H9 (cell line): ENCODE measurements around the gene XIAP. TPM values are rescaled to one million over a fixed set of nuclear protein-coding genes. Genes with fewer than 3 reads are reported as not detected.

Source experiments
- DNase-seq: peaks from one replicate; pipeline ENCODE4 v3.0.0-alpha.2; 2017
- H2AFZ ChIP-seq: one replicate; pipeline ENCODE4 v1.6.1; 2013; ENCODE audit warnings: mild to moderate bottlenecking, low read length, control low read depth, moderate library complexity
- H2AK5ac ChIP-seq: 2 replicates; pipeline ENCODE4 v1.6.1; 2013; ENCODE audit warnings: low read length, control low read depth, mixed read lengths; ENCODE audit not compliant: insufficient read length
- H2BK120ac ChIP-seq: one replicate; pipeline ENCODE4 v1.6.1; 2013; ENCODE audit warnings: low read depth, mild to moderate bottlenecking, low read length, control low read depth, inconsistent platforms; ENCODE audit not compliant: poor library complexity, severe bottlenecking
- H2BK12ac ChIP-seq: 2 replicates; pipeline ENCODE4 v1.6.1; 2013; ENCODE audit warnings: low read length, control low read depth, mixed read lengths, low read depth; ENCODE audit not compliant: insufficient read length
- H2BK15ac ChIP-seq: 2 replicates; pipeline ENCODE4 v1.6.1; 2013; ENCODE audit warnings: low read depth, low read length, control low read depth
- H2BK20ac ChIP-seq: one replicate; pipeline ENCODE4 v1.6.1; 2013; ENCODE audit warnings: low read depth, mild to moderate bottlenecking, low read length, control low read depth, inconsistent platforms; ENCODE audit not compliant: poor library complexity, severe bottlenecking
- H2BK5ac ChIP-seq: 2 replicates; pipeline ENCODE4 v1.6.1; 2013; ENCODE audit warnings: low read length, control low read depth, mixed read lengths; ENCODE audit not compliant: insufficient read length
- H3K14ac ChIP-seq: 2 replicates; pipeline ENCODE4 v1.6.1; 2013; ENCODE audit warnings: low read length, control low read depth; ENCODE audit not compliant: insufficient read depth
- H3K18ac ChIP-seq: 2 replicates; pipeline ENCODE4 v1.6.1; 2013; ENCODE audit warnings: low read depth, mild to moderate bottlenecking, mixed read lengths, low read length, control low read depth; ENCODE audit not compliant: insufficient read length
- H3K23ac ChIP-seq: 2 replicates; pipeline ENCODE4 v1.6.1; 2013; ENCODE audit warnings: low read length, control low read depth, mixed read lengths, low read depth; ENCODE audit not compliant: insufficient read length
- H3K23me2 ChIP-seq: 2 replicates; pipeline ENCODE4 v1.6.1; 2013; ENCODE audit warnings: low read depth, mild to moderate bottlenecking, mixed read lengths, low read length, control low read depth; ENCODE audit not compliant: insufficient read length, poor library complexity, severe bottlenecking
- H3K27ac ChIP-seq: 2 replicates; pipeline ENCODE4 v1.5.1; 2013; ENCODE audit warnings: low read length, control low read depth, mixed read lengths, low read depth; ENCODE audit not compliant: insufficient read length
- H3K27me3 ChIP-seq: 2 replicates; pipeline ENCODE4 v1.6.1; 2013; ENCODE audit warnings: low read length, control low read depth, inconsistent platforms; ENCODE audit not compliant: insufficient read depth
- H3K4ac ChIP-seq: 2 replicates; pipeline ENCODE4 v1.6.1; 2013; ENCODE audit warnings: low read depth, mild to moderate bottlenecking, control low read depth, inconsistent platforms, low read length, moderate library complexity
- H3K4me1 ChIP-seq: 2 replicates; pipeline ENCODE4 v1.6.1; 2013; ENCODE audit warnings: low read length, control low read depth, inconsistent platforms; ENCODE audit not compliant: insufficient read depth
- H3K4me2 ChIP-seq: 2 replicates; pipeline ENCODE4 v1.6.1; 2013; ENCODE audit warnings: low read length, control low read depth, mixed read lengths; ENCODE audit not compliant: insufficient read length, insufficient read depth
- H3K56ac ChIP-seq: 2 replicates; pipeline ENCODE4 v1.6.1; 2013; ENCODE audit warnings: low read depth, mild to moderate bottlenecking, mixed read lengths, low read length, control low read depth; ENCODE audit not compliant: insufficient read length
- H3K79me1 ChIP-seq: 2 replicates; pipeline ENCODE4 v1.6.1; 2013; ENCODE audit warnings: low read depth, mild to moderate bottlenecking, moderate library complexity, low read length, control low read depth, inconsistent platforms; ENCODE audit not compliant: insufficient read depth, poor library complexity, severe bottlenecking
- H3K79me2 ChIP-seq: 2 replicates; pipeline ENCODE4 v1.6.1; 2013; ENCODE audit warnings: low read length, control low read depth, inconsistent platforms; ENCODE audit not compliant: insufficient read depth
- H3K9ac ChIP-seq: 2 replicates; pipeline ENCODE4 v1.6.1; 2013; ENCODE audit warnings: low read length, control low read depth, mixed read lengths; ENCODE audit not compliant: insufficient read length; ENCODE audit errors: extremely low read depth
- H3K9me3 ChIP-seq: one replicate; pipeline ENCODE4 v1.6.1; 2013; ENCODE audit warnings: low read depth, low read length, inconsistent platforms; ENCODE audit not compliant: control insufficient read depth
- H3T11ph ChIP-seq: one replicate; pipeline ENCODE4 v1.6.1; 2013; ENCODE audit warnings: mild to moderate bottlenecking, low read length, control low read depth, inconsistent platforms
- H4K20me1 ChIP-seq: one replicate; pipeline ENCODE4 v1.6.1; 2013; ENCODE audit not compliant: control insufficient read depth, insufficient read length, insufficient read depth
- H4K5ac ChIP-seq: 2 replicates; pipeline ENCODE4 v1.6.1; 2013; ENCODE audit warnings: low read depth, mild to moderate bottlenecking, mixed read lengths, low read length, control low read depth; ENCODE audit not compliant: insufficient read length
- H4K8ac ChIP-seq: replicated peaks from 2 replicates; pipeline ENCODE4 v1.6.1; 2013; ENCODE audit warnings: low read length, control low read depth, mixed read lengths, low read depth; ENCODE audit not compliant: insufficient read length
- H4K91ac ChIP-seq: 2 replicates; pipeline ENCODE4 v1.6.1; 2013; ENCODE audit warnings: low read depth, mild to moderate bottlenecking, moderate library complexity, mixed read lengths, low read length, control low read depth; ENCODE audit not compliant: insufficient read length
- H3K27ac Mint-ChIP-seq, 3 experiments: 2 replicates in 2 of 3; 3 replicates in 1 of 3; pipeline ENCODE4 v1.8.0; 2020 to 2021; ENCODE audit warnings: mixed read lengths in 3 of 3, mild to moderate bottlenecking in 1 of 3, moderate library complexity in 1 of 3
- H3K27me3 Mint-ChIP-seq: 2 replicates; pipeline ENCODE4 v1.8.0; 2021; ENCODE audit warnings: low read depth, mild to moderate bottlenecking, moderate library complexity, mixed read lengths
- H3K36me3 Mint-ChIP-seq, 3 experiments: 2 replicates in 2 of 3; 3 replicates in 1 of 3; pipeline ENCODE4 v1.8.0; 2020 to 2021; ENCODE audit warnings: low read depth in 3 of 3, mixed read lengths in 3 of 3; ENCODE audit not compliant: insufficient read depth in 1 of 3
- H3K4me1 Mint-ChIP-seq, 2 experiments: 2 replicates each; pipeline ENCODE4 v1.8.0; 2020; ENCODE audit warnings: mixed read lengths in 2 of 2
- H3K4me3 Mint-ChIP-seq, 2 experiments: 2 replicates in 1 of 2; 3 replicates in 1 of 2; pipeline ENCODE4 v1.8.0; 2020 to 2021; ENCODE audit warnings: mild to moderate bottlenecking in 2 of 2, mixed read lengths in 2 of 2, moderate library complexity in 1 of 2
- H3K9me3 Mint-ChIP-seq, 2 experiments: 2 replicates in 1 of 2; 3 replicates in 1 of 2; pipeline ENCODE4 v1.8.0; 2020; ENCODE audit warnings: mild to moderate bottlenecking in 2 of 2, mixed read lengths in 2 of 2, moderate library complexity in 1 of 2
- CTCF ChIP-seq: fragments of 200-600 bp; sonication (generic); conservative IDR thresholded peaks from 3 replicates; pipeline ENCODE4 v1.8.0; 2021; ENCODE audit warnings: antibody characterized with exemption, mild to moderate bottlenecking
- WGBS: extraction: QIAGEN DNeasy Blood & Tissue Kit; methylation state at CpG from one replicate; pipeline ENCODE4 v1.1.7; 2013; ENCODE audit warnings: missing lambda C conversion rate, low lambda C conversion rate, mixed read lengths; ENCODE audit not compliant: insufficient read length; ENCODE audit errors: extremely low coverage; 5-methylcytosine and 5-hydroxymethylcytosine counted together
- total RNA-seq: library from RNA; stranded (reverse); gene quantifications from 2 replicates; pipeline ENCODE4 v1.2.1, GENCODE V29; 2021

The XIAP gene
- total RNA-seq, 1 experiment from 2014 or later = 40.5 TPM

GRCh38 chrX:123943074-123943473 is 83.2 kb downstream of the XIAP start:
- no peak overlapping the region for H2BK120ac ChIP-seq
- no peak overlapping the region for H4K8ac ChIP-seq
- H3K9me3 Mint-ChIP-seq = peaks cover 5 to 57% of the 10 kb centered on the region in 2 experiments; a peak in 4 of 5 replicates
- H2AFZ ChIP-seq = no peak overlapping the region
- H3K27me3 Mint-ChIP-seq = no peaks in the 10 kb centered on the region
- no peak overlapping the region for H2BK15ac ChIP-seq
- H3K4me1 Mint-ChIP-seq = peaks cover 5 to 7% of the 10 kb centered on the region in 2 experiments; a peak in 2 of 4 replicates
- H3K27me3 ChIP-seq = no peaks in the 10 kb centered on the region
- H2BK12ac ChIP-seq = no peak overlapping the region
- H3T11ph ChIP-seq = no peak overlapping the region
- no peak overlapping the region for H3K27ac Mint-ChIP-seq
- H3K79me1 ChIP-seq = no peaks in the 10 kb centered on the region
- no peak overlapping the region for H3K4me2 ChIP-seq
- no peak for TF ChIP-seq CTCF
- H3K18ac ChIP-seq = no peak overlapping the region
- H4K91ac ChIP-seq = no peak overlapping the region
- no peak overlapping the region for H3K4ac ChIP-seq
- no peak overlapping the region for H3K27ac ChIP-seq
- H4K5ac ChIP-seq = no peak overlapping the region
- peaks cover 0 to 6% (median 0%) of the 10 kb centered on the region in 3 experiments; a peak in 1 of 7 replicates for H3K36me3 Mint-ChIP-seq
- no peak overlapping the region for H3K14ac ChIP-seq
- H4K20me1 ChIP-seq = no peaks in the 10 kb centered on the region
- no peak overlapping the region for H2AK5ac ChIP-seq
- no peak overlapping the region for H3K4me3 Mint-ChIP-seq
- no peak overlapping the region for H2BK5ac ChIP-seq
- H3K9me3 ChIP-seq = peaks cover 15% of the 10 kb centered on the region
- no peaks in the 10 kb centered on the region for H3K4me1 ChIP-seq
- WGBS = no CpG with 5 or more reads among the region's 1 CpG
- no peak for DNase-seq
- H3K23ac ChIP-seq = no peak overlapping the region
- H3K56ac ChIP-seq = no peak overlapping the region
- no peaks in the 10 kb centered on the region for H3K23me2 ChIP-seq
- H3K79me2 ChIP-seq = no peaks in the 10 kb centered on the region
- no peak overlapping the region for H3K9ac ChIP-seq
- H2BK20ac ChIP-seq = no peak overlapping the region
